Spleen (tissue), 7 donors: ENCODE measurements around the gene ATXN7L2.

Source experiments
- POLR2A ChIP-seq, 3 donors: fragments of 450-650 bp; IDR thresholded peaks; one replicate each; pipeline ENCODE4 v1.5.1; 2017; ENCODE audit warnings: antibody characterized with exemption in 3 of 3, mild to moderate bottlenecking in 1 of 3
- TF ChIP-seq, protein P1 (sequence below), 11 experiments: fragments of 200-600 bp in 7 of 11; fragments of 450-650 bp in 4 of 11; sonication (generic) in 4 of 11; IDR thresholded peaks in 8 of 11; conservative IDR thresholded peaks in 3 of 11; 1 replicate in 7 of 11; 2 replicates in 4 of 11; pipeline versions ENCODE4 v1.4.0 to v1.8.0; 2016 to 2021; ENCODE audit warnings: antibody characterized with exemption in 11 of 11, inconsistent platforms in 4 of 11, mild to moderate bottlenecking in 1 of 11
- donor health status: DM: no; HTN: no; CAD: no; lungs with moderate emphysema.
- donor health status: DM: no; HTN: no; CAD: no.
- donor health status: DM: no; HTN: no; CAD: no.

GRCh38 chr1:109502364-109502851 is 18.7 kb downstream of the ATXN7L2 start:
- TF ChIP-seq, protein P1, sequence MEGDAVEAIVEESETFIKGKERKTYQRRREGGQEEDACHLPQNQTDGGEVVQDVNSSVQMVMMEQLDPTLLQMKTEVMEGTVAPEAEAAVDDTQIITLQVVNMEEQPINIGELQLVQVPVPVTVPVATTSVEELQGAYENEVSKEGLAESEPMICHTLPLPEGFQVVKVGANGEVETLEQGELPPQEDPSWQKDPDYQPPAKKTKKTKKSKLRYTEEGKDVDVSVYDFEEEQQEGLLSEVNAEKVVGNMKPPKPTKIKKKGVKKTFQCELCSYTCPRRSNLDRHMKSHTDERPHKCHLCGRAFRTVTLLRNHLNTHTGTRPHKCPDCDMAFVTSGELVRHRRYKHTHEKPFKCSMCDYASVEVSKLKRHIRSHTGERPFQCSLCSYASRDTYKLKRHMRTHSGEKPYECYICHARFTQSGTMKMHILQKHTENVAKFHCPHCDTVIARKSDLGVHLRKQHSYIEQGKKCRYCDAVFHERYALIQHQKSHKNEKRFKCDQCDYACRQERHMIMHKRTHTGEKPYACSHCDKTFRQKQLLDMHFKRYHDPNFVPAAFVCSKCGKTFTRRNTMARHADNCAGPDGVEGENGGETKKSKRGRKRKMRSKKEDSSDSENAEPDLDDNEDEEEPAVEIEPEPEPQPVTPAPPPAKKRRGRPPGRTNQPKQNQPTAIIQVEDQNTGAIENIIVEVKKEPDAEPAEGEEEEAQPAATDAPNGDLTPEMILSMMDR (IDR thresholded peaks at IDR 0.05 in 8 of 11, conservative IDR thresholded peaks at IDR 0.05 in 3 of 11) = no peak
- no peak for TF ChIP-seq POLR2A (IDR thresholded peaks at IDR 0.05)
